HCT116 (cell line): ENCODE measurements around the gene MXRA8. TPM values are rescaled to one million over a fixed set of nuclear protein-coding genes. Genes with fewer than 3 reads are reported as not detected.

Experiments
- ATAC-seq: fragments of 200-7000 bp; cut with Tn5 transposase; 2 replicates; pipeline ENCODE4 v1.9.1; 2020; ENCODE audit warnings: mild to moderate bottlenecking, moderate library complexity
- BruUV-seq: library from RNA; stranded (reverse); fragments of 400-500 nt; replicated peaks from 2 replicates; lab custom pipeline; 2021; lab: Mats Ljungman, UMichigan
- CTCF ChIA-PET: fragments of 300-600 bp; sonication (Branson Sonifier 250); formaldehyde crosslinking; loops from one replicate; lab custom pipeline; 2021; ENCODE audit warnings: antibody characterized with exemption; lab: Charles Lee
- POLR2A ChIA-PET: fragments of 300-600, 350-600 bp; sonication (Branson Sonifier 250); formaldehyde crosslinking; loops from one replicate; lab custom pipeline; 2021; ENCODE audit warnings: antibody characterized with exemption; lab: Charles Lee
- RAD21 ChIA-PET, 2 experiments: fragments of 300-600 bp; sonication (Branson Sonifier 250); formaldehyde crosslinking; loops; one replicate each; lab custom pipeline; 2023; ENCODE audit warnings: low total read pairs in 2 of 2; ENCODE audit not compliant: uncharacterized antibody in 2 of 2, unreplicated experiment in 2 of 2, low non-redundant PET in 1 of 2; lab: Charles Lee
- DNase-seq: peaks from one replicate; pipeline ENCODE4 v3.0.0-alpha.2; 2010; ENCODE audit warnings: low read depth, low spot score
- H2AFZ ChIP-seq: fragments of 200-600 bp; shearing (Covaris generic), sonication (generic); 2 replicates; pipeline ENCODE4 v1.6.1; 2017; ENCODE audit warnings: low read depth, mixed run types, mixed read lengths, antibody characterized with exemption, low read length; ENCODE audit not compliant: poor library complexity, severe bottlenecking
- H3K27ac ChIP-seq: 2 replicates; pipeline ENCODE4 v1.5.1; 2012; ENCODE audit warnings: low read depth, low read length
- H3K27me3 ChIP-seq: fragments of 200-600 bp; sonication (generic); 2 replicates; pipeline ENCODE4 v1.6.1; 2016; ENCODE audit warnings: mixed run types, low read length, mixed read lengths; ENCODE audit not compliant: insufficient read depth
- H3K36me3 ChIP-seq, 2 experiments: fragments of 200-500 bp in 1 of 2; fragments of 200-600 bp in 1 of 2; sonication (Bioruptor generic) in 1 of 2; sonication (generic) in 1 of 2; 2 replicates each; pipeline versions ENCODE4 v1.5.1 to v1.6.1; 2014 to 2016; ENCODE audit warnings: low read length in 2 of 2, inconsistent platforms in 1 of 2, mixed read lengths in 1 of 2, mixed run types in 1 of 2; ENCODE audit not compliant: insufficient read depth in 2 of 2, control insufficient read depth in 1 of 2
- H3K4me1 ChIP-seq, 2 experiments: fragments of 200-600 bp in 1 of 2; sonication (generic) in 1 of 2; 2 replicates each; pipeline versions ENCODE4 v1.5.1 to v1.6.1; 2012 to 2017; ENCODE audit warnings: low read length in 2 of 2, inconsistent platforms in 1 of 2, mild to moderate bottlenecking in 1 of 2, mixed read lengths in 1 of 2, mixed run types in 1 of 2, moderate library complexity in 1 of 2; ENCODE audit not compliant: insufficient read depth in 2 of 2, control insufficient read depth in 1 of 2
- H3K4me2 ChIP-seq: fragments of 200-600 bp; sonication (generic); 2 replicates; pipeline ENCODE4 v1.6.1; 2017; ENCODE audit warnings: mixed run types, low read length, mixed read lengths
- H3K4me3 ChIP-seq, 2 experiments: fragments of 200-600 bp in 1 of 2; sonication (generic) in 1 of 2; replicated peaks in 1 of 2; 2 replicates each; pipeline ENCODE4 v1.5.1; 2011 to 2016; ENCODE audit warnings: low read length in 2 of 2, control low read depth in 1 of 2, low read depth in 1 of 2, mild to moderate bottlenecking in 1 of 2, mixed read lengths in 1 of 2, mixed run types in 1 of 2
- H3K79me2 ChIP-seq: fragments of 200-600 bp; sonication (generic); 2 replicates; pipeline ENCODE4 v1.6.1; 2017; ENCODE audit warnings: mild to moderate bottlenecking, mixed run types, low read length, moderate library complexity, mixed read lengths; ENCODE audit not compliant: insufficient read depth
- H3K9ac ChIP-seq: fragments of 200-600 bp; sonication (generic); 2 replicates; pipeline ENCODE4 v1.6.1; 2016; ENCODE audit warnings: low read length, mixed read lengths
- H3K9me2 ChIP-seq: fragments of 200-600 bp; sonication (generic), shearing (Covaris generic); 2 replicates; pipeline ENCODE4 v1.6.1; 2017; ENCODE audit warnings: mixed run types, mild to moderate bottlenecking, moderate library complexity; ENCODE audit not compliant: insufficient read depth
- H3K9me3 ChIP-seq, 2 experiments: fragments of 200-500 bp in 1 of 2; fragments of 200-600 bp in 1 of 2; sonication (Bioruptor generic) in 1 of 2; sonication (generic) in 1 of 2; 2 replicates each; pipeline ENCODE4 v1.6.1; 2014 to 2017; ENCODE audit warnings: low read length in 2 of 2, mixed read lengths in 2 of 2, inconsistent platforms in 1 of 2, low read depth in 1 of 2, mild to moderate bottlenecking in 1 of 2, mixed run types in 1 of 2, moderate library complexity in 1 of 2; ENCODE audit not compliant: control insufficient read depth in 1 of 2, insufficient read depth in 1 of 2
- H4K20me1 ChIP-seq: fragments of 200-600 bp; sonication (generic), shearing (Covaris generic); 2 replicates; pipeline ENCODE4 v1.6.1; 2017; ENCODE audit warnings: mixed run types, mild to moderate bottlenecking, moderate library complexity; ENCODE audit not compliant: insufficient read depth
- CEBPB ChIP-seq: IDR thresholded peaks from 2 replicates; pipeline ENCODE4 v1.6.1; 2012; ENCODE audit warnings: low read depth
- EGR1 ChIP-seq: IDR thresholded peaks from 2 replicates; pipeline ENCODE4 v1.6.1; 2012; ENCODE audit warnings: low read depth
- ELF1 ChIP-seq: IDR thresholded peaks from 2 replicates; pipeline ENCODE4 v1.6.1; 2012; ENCODE audit warnings: low read depth, borderline replicate concordance
- EZH2phosphoT487 ChIP-seq: fragments of 200-600 bp; IDR thresholded peaks from 2 replicates; pipeline ENCODE4 v1.6.1; 2018; ENCODE audit warnings: antibody characterized with exemption, borderline replicate concordance
- FOSL1 ChIP-seq: IDR thresholded peaks from 2 replicates; pipeline ENCODE4 v1.6.1; 2012; ENCODE audit warnings: low read depth
- JUND ChIP-seq: IDR thresholded peaks from 2 replicates; pipeline ENCODE4 v1.6.1; 2012
- POLR2A ChIP-seq: IDR thresholded peaks from 2 replicates; pipeline ENCODE4 v1.7.0; 2011; ENCODE audit warnings: borderline replicate concordance; ENCODE audit not compliant: insufficient read depth, insufficient read length; ENCODE audit errors: extremely low read depth
- POLR2AphosphoS5 ChIP-seq: IDR thresholded peaks from 2 replicates; pipeline ENCODE4 v1.6.1; 2011; ENCODE audit warnings: mild to moderate bottlenecking, low read depth, low read length, moderate library complexity
- RAD21 ChIP-seq: IDR thresholded peaks from 2 replicates; pipeline ENCODE4 v1.6.1; 2012; ENCODE audit warnings: low read depth, mild to moderate bottlenecking
- SP1 ChIP-seq: IDR thresholded peaks from 2 replicates; pipeline ENCODE4 v1.6.1; 2012; ENCODE audit warnings: low read depth
- TCF7L2 ChIP-seq: IDR thresholded peaks from 2 replicates; pipeline ENCODE4 v1.7.0; 2011; ENCODE audit warnings: borderline replicate concordance, inconsistent platforms; ENCODE audit not compliant: insufficient read depth, insufficient read length; ENCODE audit errors: extremely low read depth
- ZFX ChIP-seq: fragments of 450-650 bp; IDR thresholded peaks from 2 replicates; pipeline ENCODE4 v1.6.1; 2017
- ZNF274 ChIP-seq: fragments of 200-500 bp; sonication (Bioruptor generic); IDR thresholded peaks from 2 replicates; pipeline ENCODE4 v1.6.1; 2014; ENCODE audit warnings: mild to moderate bottlenecking, low read depth, low read length, inconsistent platforms
- intact Hi-C: fragments of 100-400 bp; cut with micrococcal nuclease; formaldehyde crosslinking; loops from 2 replicates; pipeline ENCODE4 v1.10.0; 2022
- total RNA-seq: library from RNA; stranded (reverse); gene quantifications from one replicate; pipeline ENCODE4 v1.2.1, GENCODE V29; 2021; ENCODE audit not compliant: unreplicated experiment
- TF ChIP-seq, protein P1 (sequence below), 3 experiments: fragments of 200-600 bp in 1 of 3; sonication (generic) in 1 of 3; IDR thresholded peaks in 2 of 3; conservative IDR thresholded peaks in 1 of 3; 2 replicates each; pipeline ENCODE4 v1.5.1; 2012 to 2017; ENCODE audit warnings: low read depth in 2 of 3, low read length in 2 of 3, antibody characterized with exemption in 1 of 3, borderline replicate concordance in 1 of 3, control low read depth in 1 of 3, mild to moderate bottlenecking in 1 of 3, mixed read lengths in 1 of 3, mixed run types in 1 of 3, moderate library complexity in 1 of 3; ENCODE audit not compliant: insufficient read depth in 1 of 3
- TF ChIP-seq, protein P2 (sequence below): IDR thresholded peaks from 2 replicates; pipeline ENCODE4 v1.6.1; 2012; ENCODE audit warnings: low read depth

Gene MXRA8
- total RNA-seq, 1 experiment from 2014 or later: 0.74 TPM

DNA sequence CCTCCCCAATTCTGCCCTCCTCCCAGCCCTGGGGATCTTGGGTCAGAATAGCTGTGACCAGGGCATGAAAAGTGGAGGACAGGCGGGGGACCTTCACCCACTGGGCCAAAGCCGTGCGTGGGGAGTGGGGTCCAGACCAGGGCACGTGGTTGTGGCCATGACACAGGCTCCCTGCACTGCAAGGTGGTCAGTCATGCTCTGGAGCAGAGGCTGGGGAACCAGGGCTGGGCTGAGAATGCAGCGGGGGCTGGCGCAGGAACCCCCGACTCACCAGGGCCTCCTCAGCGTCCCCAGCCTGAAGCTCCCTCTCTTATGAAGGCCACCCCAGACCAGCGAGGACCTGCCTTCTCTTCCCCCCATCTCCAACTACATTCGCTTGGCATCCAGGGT lies 11.9 kb downstream of the MXRA8 start:
- POLR2A ChIA-PET: no interaction called here
- DNase-seq (no peak), ATAC-seq (no peak)
- peak overlapping the region; percentile 100 for H3K27ac ChIP-seq
- peaks cover under 1 to 6% of the 10 kb centered on the region in 2 experiments; a peak in 2 of 4 replicates for H3K36me3 ChIP-seq
- no peaks in the 10 kb centered on the region for H4K20me1 ChIP-seq
- peak overlapping the region; percentile 5 to 55; a peak in 1 of 4 replicates for H3K4me3 ChIP-seq
- no peak for TF ChIP-seq POLR2A
- TF ChIP-seq, protein P1, sequence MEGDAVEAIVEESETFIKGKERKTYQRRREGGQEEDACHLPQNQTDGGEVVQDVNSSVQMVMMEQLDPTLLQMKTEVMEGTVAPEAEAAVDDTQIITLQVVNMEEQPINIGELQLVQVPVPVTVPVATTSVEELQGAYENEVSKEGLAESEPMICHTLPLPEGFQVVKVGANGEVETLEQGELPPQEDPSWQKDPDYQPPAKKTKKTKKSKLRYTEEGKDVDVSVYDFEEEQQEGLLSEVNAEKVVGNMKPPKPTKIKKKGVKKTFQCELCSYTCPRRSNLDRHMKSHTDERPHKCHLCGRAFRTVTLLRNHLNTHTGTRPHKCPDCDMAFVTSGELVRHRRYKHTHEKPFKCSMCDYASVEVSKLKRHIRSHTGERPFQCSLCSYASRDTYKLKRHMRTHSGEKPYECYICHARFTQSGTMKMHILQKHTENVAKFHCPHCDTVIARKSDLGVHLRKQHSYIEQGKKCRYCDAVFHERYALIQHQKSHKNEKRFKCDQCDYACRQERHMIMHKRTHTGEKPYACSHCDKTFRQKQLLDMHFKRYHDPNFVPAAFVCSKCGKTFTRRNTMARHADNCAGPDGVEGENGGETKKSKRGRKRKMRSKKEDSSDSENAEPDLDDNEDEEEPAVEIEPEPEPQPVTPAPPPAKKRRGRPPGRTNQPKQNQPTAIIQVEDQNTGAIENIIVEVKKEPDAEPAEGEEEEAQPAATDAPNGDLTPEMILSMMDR (IDR thresholded peaks at IDR 0.05 in 2 of 3, conservative IDR thresholded peaks at IDR 0.05 in 1 of 3; ENCODE audit: borderline replicate concordance in 1 of 3, insufficient read depth in 1 of 3, low read depth in 2 of 3, low read length in 2 of 3): no peak
- no peak for TF ChIP-seq CEBPB
- TF ChIP-seq, protein P2, sequence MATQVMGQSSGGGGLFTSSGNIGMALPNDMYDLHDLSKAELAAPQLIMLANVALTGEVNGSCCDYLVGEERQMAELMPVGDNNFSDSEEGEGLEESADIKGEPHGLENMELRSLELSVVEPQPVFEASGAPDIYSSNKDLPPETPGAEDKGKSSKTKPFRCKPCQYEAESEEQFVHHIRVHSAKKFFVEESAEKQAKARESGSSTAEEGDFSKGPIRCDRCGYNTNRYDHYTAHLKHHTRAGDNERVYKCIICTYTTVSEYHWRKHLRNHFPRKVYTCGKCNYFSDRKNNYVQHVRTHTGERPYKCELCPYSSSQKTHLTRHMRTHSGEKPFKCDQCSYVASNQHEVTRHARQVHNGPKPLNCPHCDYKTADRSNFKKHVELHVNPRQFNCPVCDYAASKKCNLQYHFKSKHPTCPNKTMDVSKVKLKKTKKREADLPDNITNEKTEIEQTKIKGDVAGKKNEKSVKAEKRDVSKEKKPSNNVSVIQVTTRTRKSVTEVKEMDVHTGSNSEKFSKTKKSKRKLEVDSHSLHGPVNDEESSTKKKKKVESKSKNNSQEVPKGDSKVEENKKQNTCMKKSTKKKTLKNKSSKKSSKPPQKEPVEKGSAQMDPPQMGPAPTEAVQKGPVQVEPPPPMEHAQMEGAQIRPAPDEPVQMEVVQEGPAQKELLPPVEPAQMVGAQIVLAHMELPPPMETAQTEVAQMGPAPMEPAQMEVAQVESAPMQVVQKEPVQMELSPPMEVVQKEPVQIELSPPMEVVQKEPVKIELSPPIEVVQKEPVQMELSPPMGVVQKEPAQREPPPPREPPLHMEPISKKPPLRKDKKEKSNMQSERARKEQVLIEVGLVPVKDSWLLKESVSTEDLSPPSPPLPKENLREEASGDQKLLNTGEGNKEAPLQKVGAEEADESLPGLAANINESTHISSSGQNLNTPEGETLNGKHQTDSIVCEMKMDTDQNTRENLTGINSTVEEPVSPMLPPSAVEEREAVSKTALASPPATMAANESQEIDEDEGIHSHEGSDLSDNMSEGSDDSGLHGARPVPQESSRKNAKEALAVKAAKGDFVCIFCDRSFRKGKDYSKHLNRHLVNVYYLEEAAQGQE: no peak
- no peak for TF ChIP-seq FOSL1
- TF ChIP-seq ZNF274: no peak
- no peak for TF ChIP-seq EGR1
- no peak for TF ChIP-seq POLR2AphosphoS5
- no peak for TF ChIP-seq TCF7L2
- TF ChIP-seq EZH2phosphoT487: no peak
- TF ChIP-seq ZFX: no peak
- no peak for TF ChIP-seq RAD21
- TF ChIP-seq SP1: no peak
- TF ChIP-seq ELF1: no peak
- no peak for TF ChIP-seq JUND
- no peaks in the 10 kb centered on the region for H3K27me3 ChIP-seq
- peak overlapping the region; percentile 96 for H3K4me2 ChIP-seq
- intact Hi-C loops: loop anchor here (5.0 to 10.0 kb wide), 3 partner anchors 39 to 274 kb away; partner anchors contain the start of genes ACAP3, MIB2, PUSL1 and RNF223
- peak overlapping the region; percentile 76 for H3K9ac ChIP-seq
- no peak overlapping the region for H2AFZ ChIP-seq
- H3K79me2 ChIP-seq: peaks cover 71% of the 10 kb centered on the region
- no peaks in the 10 kb centered on the region for H3K9me2 ChIP-seq
- no peaks in the 10 kb centered on the region for H3K9me3 ChIP-seq
- peaks cover 41 to 58% of the 10 kb centered on the region in 2 experiments for H3K4me1 ChIP-seq
- BruUV-seq: TSS peak; percentile 54
- CTCF ChIA-PET: interaction anchor here (1.3 kb wide), 1 partner anchor 29 kb away, joined by 3 read pairs; the partner anchor contains the start of gene AURKAIP1
- RAD21 ChIA-PET: no interaction called here
